OCI-LY7 (cell line): ENCODE data around the gene CNTN6.

Experiments
- EZH2phosphoT487 ChIP-seq: fragments of 200-600 bp; sonication (generic); IDR thresholded peaks from 2 replicates; pipeline ENCODE4 v1.6.1; 2018; ENCODE audit warnings: low read depth, borderline replicate concordance, mild to moderate bottlenecking, mixed run types, antibody characterized with exemption, low read length, moderate library complexity, mixed read lengths
- TF ChIP-seq, protein P1 (sequence below): fragments of 200-600 bp; sonication (generic); conservative IDR thresholded peaks from 2 replicates; pipeline ENCODE4 v1.5.1; 2014; ENCODE audit warnings: mild to moderate bottlenecking, antibody characterized with exemption, low read length, moderate library complexity, mixed read lengths

DNA sequence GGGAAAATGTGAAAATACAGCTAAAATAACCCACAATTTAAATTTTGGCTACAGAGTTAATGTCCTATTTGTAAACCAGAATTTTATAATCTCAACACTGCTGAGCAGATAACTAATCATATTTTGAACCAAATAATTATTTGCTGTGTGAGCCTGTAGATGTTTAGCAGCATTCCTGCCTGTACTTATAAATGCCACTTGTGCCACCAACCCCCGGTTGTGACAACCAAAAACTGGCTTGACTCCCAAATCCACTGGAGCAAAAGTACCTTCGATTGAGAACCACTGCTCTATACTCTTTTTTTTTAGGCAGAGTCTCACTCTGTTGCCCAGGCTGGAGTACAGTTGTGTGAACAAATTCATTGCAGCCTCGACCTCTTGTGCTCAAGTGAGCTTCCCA, 78.5 kb downstream of the CNTN6 start:
- TF ChIP-seq EZH2phosphoT487 = no peak
- TF ChIP-seq, protein P1, sequence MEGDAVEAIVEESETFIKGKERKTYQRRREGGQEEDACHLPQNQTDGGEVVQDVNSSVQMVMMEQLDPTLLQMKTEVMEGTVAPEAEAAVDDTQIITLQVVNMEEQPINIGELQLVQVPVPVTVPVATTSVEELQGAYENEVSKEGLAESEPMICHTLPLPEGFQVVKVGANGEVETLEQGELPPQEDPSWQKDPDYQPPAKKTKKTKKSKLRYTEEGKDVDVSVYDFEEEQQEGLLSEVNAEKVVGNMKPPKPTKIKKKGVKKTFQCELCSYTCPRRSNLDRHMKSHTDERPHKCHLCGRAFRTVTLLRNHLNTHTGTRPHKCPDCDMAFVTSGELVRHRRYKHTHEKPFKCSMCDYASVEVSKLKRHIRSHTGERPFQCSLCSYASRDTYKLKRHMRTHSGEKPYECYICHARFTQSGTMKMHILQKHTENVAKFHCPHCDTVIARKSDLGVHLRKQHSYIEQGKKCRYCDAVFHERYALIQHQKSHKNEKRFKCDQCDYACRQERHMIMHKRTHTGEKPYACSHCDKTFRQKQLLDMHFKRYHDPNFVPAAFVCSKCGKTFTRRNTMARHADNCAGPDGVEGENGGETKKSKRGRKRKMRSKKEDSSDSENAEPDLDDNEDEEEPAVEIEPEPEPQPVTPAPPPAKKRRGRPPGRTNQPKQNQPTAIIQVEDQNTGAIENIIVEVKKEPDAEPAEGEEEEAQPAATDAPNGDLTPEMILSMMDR = no peak
